ENCODE measurements around the gene PTPRN2. TPM values are rescaled to one million over a fixed set of nuclear protein-coding genes. Genes with fewer than 3 reads are reported as not detected.

PTPRN2 gene
- total and polyA plus RNA-seq, 2 of the 8 experiments (the other 6 are each of a cell fraction or from before 2014, with no cell fraction given) = 2.6 to 4.5 TPM

DNA sequence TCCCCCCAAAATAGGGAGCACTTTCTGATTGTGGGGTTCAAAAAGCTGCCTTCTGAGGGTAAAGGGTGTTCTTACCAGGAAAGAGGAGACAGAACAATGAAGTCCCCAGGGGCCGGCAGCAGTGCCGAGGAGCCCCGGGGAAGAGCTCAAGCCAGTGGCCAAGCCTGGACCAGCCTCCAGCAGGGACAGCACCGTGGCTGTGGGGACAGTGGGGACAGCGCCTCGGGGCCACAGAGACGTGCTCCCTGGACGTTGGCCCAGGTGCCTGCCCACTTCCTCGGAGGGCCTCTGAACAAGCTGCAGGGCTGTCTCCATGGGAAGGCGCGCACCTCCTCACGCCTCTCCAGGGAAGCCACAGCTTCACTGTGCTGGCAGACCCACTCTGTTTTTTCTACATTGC is 312.6 kb downstream of the PTPRN2 start:
- Histone ChIP-seq H4K8ac (ENCODE audit: extremely low read depth, insufficient read depth, low read length) (no peak overlapping the region; the same call in 1 of the 2 replicates), H3K14ac (ENCODE audit: insufficient read length) (no peak overlapping the region), H3K4me1 (replicated peaks in 1 of 4; ENCODE audit: control insufficient read depth in 3 of 4, insufficient read depth in 4 of 4, low read length in 3 of 4) (peaks cover 0 to 8% (median 0%) of the 10 kb centered on the region in 4 experiments; a peak in 4 of 7 replicates), H4K20me1 (replicated peaks in 1 of 2; ENCODE audit: control insufficient read depth in 1 of 2, insufficient read depth in 2 of 2, low read length in 2 of 2) (no peaks in the 10 kb centered on the region), H3K36me3 (ENCODE audit: control insufficient read depth in 2 of 4, insufficient read depth in 4 of 4, low read length in 3 of 4) (no peaks in the 10 kb centered on the region), H2BK5ac (ENCODE audit: low read depth, low read length) (peak overlapping the region; percentile 2; the same call in 1 of the 2 replicates), H2AFZ (ENCODE audit: low read length) (no peak overlapping the region), H2BK20ac (ENCODE audit: low read length) (no peak overlapping the region), H2AK5ac (ENCODE audit: low read depth, low read length) (no peak overlapping the region), H2BK120ac (replicated peaks; ENCODE audit: low read depth, low read length) (no peak overlapping the region), H3K4me3 (ENCODE audit: extremely low read depth in 1 of 4, insufficient read depth in 2 of 4, low read depth in 3 of 4, low read length in 4 of 4) (no peak overlapping the region), H2BK15ac (ENCODE audit: low read length) (no peak overlapping the region), H4K5ac (ENCODE audit: insufficient read length, low read depth, low read length) (no peak overlapping the region), H3K9ac (replicated peaks in 1 of 4; ENCODE audit: extremely low read depth in 1 of 4, low read depth in 3 of 4, low read length in 3 of 4) (no peak overlapping the region), H3K56ac (replicated peaks; ENCODE audit: insufficient read length, low read depth, low read length) (no peak overlapping the region), H3K23ac (ENCODE audit: insufficient read length) (no peak overlapping the region), H4K91ac (replicated peaks; ENCODE audit: insufficient read length, low read length) (no peak overlapping the region), H3K4ac (replicated peaks; ENCODE audit: insufficient read length, low read depth, low read length) (no peak overlapping the region), H3K9me3 (ENCODE audit: insufficient read depth in 2 of 2, low read depth in 1 of 2, low read length in 1 of 2) (peaks cover 8 to 66% of the 10 kb centered on the region in 2 experiments; a peak in 3 of 4 replicates), H3K4me2 (ENCODE audit: insufficient read depth in 1 of 2, low read depth in 2 of 2, low read length in 2 of 2) (no peak overlapping the region; a peak in 1 of 4 replicates), H2BK12ac (ENCODE audit: low read depth, low read length) (no peak overlapping the region), H3K79me1 (ENCODE audit: low read depth, low read length) (no peaks in the 10 kb centered on the region), H3K23me2 (ENCODE audit: low read depth, low read length) (no peaks in the 10 kb centered on the region), H3K79me2 (ENCODE audit: control insufficient read depth in 1 of 2, insufficient read depth in 2 of 2, low read length in 2 of 2) (no peaks in the 10 kb centered on the region), H3K18ac (ENCODE audit: extremely low read depth, low read length) (no peak overlapping the region; the same call in 1 of the 2 replicates), H3K27ac (ENCODE audit: low read depth, low read length) (no peak overlapping the region), H3K27me3 (replicated peaks in 1 of 4; ENCODE audit: control insufficient read depth in 3 of 4, extremely low read depth in 1 of 4, insufficient read depth in 3 of 4, low read length in 3 of 4) (no peaks in the 10 kb centered on the region)
- WGBS, 2 experiments (ENCODE audit: extremely low coverage in 1 of 2, insufficient coverage in 1 of 2, insufficient read length in 1 of 2, insufficient replicate concordance in 2 of 2, low coverage in 1 of 2, low lambda C conversion rate in 2 of 2, missing lambda C conversion rate in 1 of 2) = 76% methylated on average over 12 of the region's 12 CpGs; no CpG with 5 or more reads in 1 of the 2 experiments
- FAIRE-seq = no peak
- no peak for DNase-seq (ENCODE audit: low read depth in 1 of 2, low spot score in 2 of 2)
- ChIA-PET POLR2A (ENCODE audit: partially characterized antibody) (interaction anchor here (0.6 kb wide), 1 partner anchor 349 kb away, joined by 3 read pairs; no protein-coding TSS in a partner anchor), CTCF (ENCODE audit: partially characterized antibody) (no interaction called here)
- TF ChIP-seq POLR2AphosphoS5 (IDR thresholded peaks at IDR 0.05; ENCODE audit: low read depth, low read length) = no peak
- TF ChIP-seq, protein P1, sequence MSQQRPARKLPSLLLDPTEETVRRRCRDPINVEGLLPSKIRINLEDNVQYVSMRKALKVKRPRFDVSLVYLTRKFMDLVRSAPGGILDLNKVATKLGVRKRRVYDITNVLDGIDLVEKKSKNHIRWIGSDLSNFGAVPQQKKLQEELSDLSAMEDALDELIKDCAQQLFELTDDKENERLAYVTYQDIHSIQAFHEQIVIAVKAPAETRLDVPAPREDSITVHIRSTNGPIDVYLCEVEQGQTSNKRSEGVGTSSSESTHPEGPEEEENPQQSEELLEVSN (IDR thresholded peaks at IDR 0.05) = no peak
- no peak for TF ChIP-seq EZH2 (IDR thresholded peaks at IDR 0.05; ENCODE audit: low read depth, low read length, severe bottlenecking)
- no peak for TF ChIP-seq CHD1 (IDR thresholded peaks at IDR 0.05; ENCODE audit: low read depth, low read length)
- no peak for TF ChIP-seq EGR1 (IDR thresholded peaks at IDR 0.05; ENCODE audit: borderline replicate concordance, low read depth, low read length)
- TF ChIP-seq RAD21 (IDR thresholded peaks at IDR 0.05 in 1 of 2, conservative IDR thresholded peaks at IDR 0.05 in 1 of 2; ENCODE audit: low read depth in 2 of 2, low read length in 2 of 2) = no peak
- TF ChIP-seq CBX5 (IDR thresholded peaks at IDR 0.05; ENCODE audit: low read depth, low read length) = no peak
- TF ChIP-seq KDM5A (IDR thresholded peaks at IDR 0.05; ENCODE audit: low read length) = no peak
- TF ChIP-seq CREB1 (IDR thresholded peaks at IDR 0.05) = no peak
- no peak for TF ChIP-seq RBBP5 (IDR thresholded peaks at IDR 0.05; ENCODE audit: borderline replicate concordance, low read depth, low read length)
- no peak for TF ChIP-seq BCL11A (IDR thresholded peaks at IDR 0.05; ENCODE audit: low read depth in 2 of 2, low read length in 2 of 2)
- no peak for TF ChIP-seq TBP (IDR thresholded peaks at IDR 0.05; ENCODE audit: low read depth, low read length)

Data from H1 (cell line).